ENCODE data around the gene AXIN2.
"Not testable (repeated sequence)": the region's sequence is repeated elsewhere in the genome, so short reads cannot be mapped to it uniquely, and the experiment has no call there.

Gene AXIN2

GRCh38 chr17:65533852-65534457 is 27.5 kb downstream of the AXIN2 start:
- no peak for DNase-seq

- DNase-seq, result no peak
Measured at GRCh38 chr17:65533056-65533745, 28.2 kb downstream of the AXIN2 start.

GRCh38 chr17:65532101-65532890 is 29.2 kb downstream of the AXIN2 start:
- DNase-seq, result no peak

GRCh38 chr17:65531256-65532100 is 30.0 kb downstream of the AXIN2 start:
- DNase-seq, result no peak

GRCh38 chr17:65530523-65531255 is 30.8 kb downstream of the AXIN2 start:
- no peak for DNase-seq

- DNase-seq, result no peak
Measured at GRCh38 chr17:65529761-65530522, 31.5 kb downstream of the AXIN2 start.

- no peak for DNase-seq
Measured at GRCh38 chr17:65529040-65529633, 32.3 kb downstream of the AXIN2 start.

GRCh38 chr17:65527857-65528591 is 33.4 kb downstream of the AXIN2 start:
- no peak for DNase-seq

- DNase-seq, result no peak
Measured at GRCh38 chr17:65527381-65527780, 34.1 kb downstream of the AXIN2 start.

GRCh38 chr17:65526854-65527253 is 34.6 kb downstream of the AXIN2 start:
- DNase-seq, result not testable (repeated sequence)

GRCh38 chr17:65523853-65524664 is 37.4 kb downstream of the AXIN2 start:
- DNase-seq, result no peak

- no peak for DNase-seq
Measured at GRCh38 chr17:65523411-65523810, 38.0 kb downstream of the AXIN2 start.

GRCh38 chr17:65522751-65523404 is 38.6 kb downstream of the AXIN2 start:
- DNase-seq, result no peak

GRCh38 chr17:65519462-65519861 is 42.0 kb downstream of the AXIN2 start:
- DNase-seq, result no peak

GRCh38 chr17:65518256-65518655 is 43.2 kb downstream of the AXIN2 start:
- DNase-seq, result no peak

- DNase-seq, result no peak
Measured at GRCh38 chr17:65515959-65516948, 45.2 kb downstream of the AXIN2 start.

GRCh38 chr17:65515512-65515911 is 45.9 kb downstream of the AXIN2 start:
- DNase-seq, result no peak

- DNase-seq, result peak in 1 of 2 experiments; percentile 35
Measured at GRCh38 chr17:65514541-65514940, 46.9 kb downstream of the AXIN2 start.
